HUES48 (cell line): Measurements from ENCODE around the gene STX17.

Experiments used
- H3K27ac ChIP-seq: one replicate; pipeline ENCODE4 v1.7.0; 2013; ENCODE audit warnings: low read depth, low read length, inconsistent platforms
- H3K27me3 ChIP-seq: 2 replicates; pipeline ENCODE4 v1.6.1; 2013; ENCODE audit warnings: mild to moderate bottlenecking, low read length; ENCODE audit not compliant: control insufficient read depth, insufficient read depth
- H3K36me3 ChIP-seq: 2 replicates; pipeline ENCODE4 v1.6.1; 2013; ENCODE audit warnings: low read length; ENCODE audit not compliant: control insufficient read depth, insufficient read depth
- H3K4me1 ChIP-seq: 2 replicates; pipeline ENCODE4 v1.6.1; 2013; ENCODE audit warnings: mild to moderate bottlenecking, low read length; ENCODE audit not compliant: control insufficient read depth, insufficient read depth
- H3K4me3 ChIP-seq: 2 replicates; pipeline ENCODE4 v1.5.1; 2013; ENCODE audit warnings: mild to moderate bottlenecking, low read depth, low read length
- H3K9ac ChIP-seq: 2 replicates; pipeline ENCODE4 v1.6.1; 2013; ENCODE audit warnings: mild to moderate bottlenecking, low read depth, low read length, moderate library complexity
- H3K9me3 ChIP-seq: 2 replicates; pipeline ENCODE4 v1.6.1; 2013; ENCODE audit warnings: low read length; ENCODE audit not compliant: control insufficient read depth, insufficient read depth

STX17 gene

DNA sequence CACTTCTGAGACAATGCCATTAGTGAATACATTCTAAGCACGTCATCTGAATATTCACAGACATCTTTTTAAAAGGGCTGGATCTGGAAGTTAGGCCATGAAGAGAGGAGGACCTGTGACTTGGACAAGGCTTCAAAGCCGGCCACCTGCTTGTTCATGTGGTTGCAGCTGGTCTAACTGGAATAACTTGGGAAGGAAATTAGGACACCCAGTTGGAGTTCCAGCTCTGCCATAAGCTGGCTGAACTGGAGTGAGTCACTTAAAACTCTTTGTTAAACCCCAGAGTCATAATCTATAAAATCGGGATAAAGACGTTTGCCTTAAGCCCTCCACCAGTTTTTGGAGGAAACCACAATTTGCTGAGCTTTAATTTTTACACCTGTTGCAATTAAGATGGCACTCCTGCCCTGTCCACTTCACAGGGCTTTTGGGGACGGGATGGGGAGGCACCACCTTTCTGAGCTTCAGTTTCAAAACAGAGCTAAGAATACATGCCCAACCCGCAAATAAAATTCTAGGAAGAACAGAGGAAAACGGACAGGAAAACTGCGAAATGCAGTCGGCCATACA, 536 bp upstream of the STX17 start:
- Histone ChIP-seq H3K27me3 (0 out of 2 replicates have a peak, but pooled peaks cover 3% of the 10 kb centered on the region), H3K27ac (no peak overlapping the region), H3K9ac (0 out of 2 replicates have a peak overlapping the region, but pooled peaks have one; percentile 15), H3K9me3 (no peaks in the 10 kb centered on the region), H3K36me3 (no peaks in the 10 kb centered on the region), H3K4me3 (peak overlapping the region; percentile 91), H3K4me1 (peaks cover 29% of the 10 kb centered on the region)

DNA sequence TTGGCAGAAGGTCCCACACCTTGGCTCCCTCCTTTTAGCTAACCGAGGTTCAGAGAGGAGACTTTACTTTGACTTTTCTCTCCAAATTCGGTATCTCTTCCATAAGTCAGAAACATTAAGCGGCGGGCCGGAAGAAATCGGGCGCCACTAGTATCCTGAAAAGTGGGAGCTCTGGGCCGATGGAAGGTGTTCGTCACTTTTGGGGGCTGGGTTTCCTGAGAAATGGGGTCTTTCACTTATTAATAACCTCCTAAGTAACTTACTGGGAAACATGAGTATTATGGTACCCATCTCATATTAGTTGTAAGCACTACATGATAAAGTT, 716 bp downstream of the STX17 start:
- Histone ChIP-seq H3K9ac (peak overlapping the region; percentile 81), H3K9me3 (no peaks in the 10 kb centered on the region), H3K4me3 (peak overlapping the region; percentile 91), H3K36me3 (no peaks in the 10 kb centered on the region), H3K27me3 (0 out of 2 replicates have a peak, but pooled peaks cover 3% of the 10 kb centered on the region), H3K27ac (no peak overlapping the region), H3K4me1 (peaks cover 29% of the 10 kb centered on the region)

DNA sequence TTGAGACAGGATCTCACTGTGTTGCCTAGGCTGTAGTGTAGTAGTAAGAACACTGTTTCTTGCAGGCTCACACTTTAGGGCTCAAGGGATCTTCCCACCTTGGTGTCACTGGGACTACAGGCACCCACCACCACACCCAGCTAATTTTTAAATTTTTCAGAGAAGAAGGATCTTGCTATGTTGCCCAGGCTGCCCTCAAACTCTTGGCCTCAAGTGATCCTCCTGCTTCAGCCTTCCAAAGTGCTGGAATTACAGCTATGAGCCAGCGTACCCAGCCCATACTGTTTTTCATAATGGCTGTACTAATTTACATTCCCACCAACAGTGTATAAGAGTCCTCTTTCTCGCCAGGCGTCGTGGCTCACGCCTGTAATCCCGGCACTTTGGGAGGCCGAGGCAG, 5.1 kb downstream of the STX17 start:
- Histone ChIP-seq H3K27ac (no peak overlapping the region), H3K9me3 (no peaks in the 10 kb centered on the region), H3K27me3 (no peaks in the 10 kb centered on the region), H3K36me3 (no peaks in the 10 kb centered on the region), H3K4me3 (no peak overlapping the region), H3K4me1 (peaks cover 24% of the 10 kb centered on the region), H3K9ac (no peak overlapping the region)

DNA sequence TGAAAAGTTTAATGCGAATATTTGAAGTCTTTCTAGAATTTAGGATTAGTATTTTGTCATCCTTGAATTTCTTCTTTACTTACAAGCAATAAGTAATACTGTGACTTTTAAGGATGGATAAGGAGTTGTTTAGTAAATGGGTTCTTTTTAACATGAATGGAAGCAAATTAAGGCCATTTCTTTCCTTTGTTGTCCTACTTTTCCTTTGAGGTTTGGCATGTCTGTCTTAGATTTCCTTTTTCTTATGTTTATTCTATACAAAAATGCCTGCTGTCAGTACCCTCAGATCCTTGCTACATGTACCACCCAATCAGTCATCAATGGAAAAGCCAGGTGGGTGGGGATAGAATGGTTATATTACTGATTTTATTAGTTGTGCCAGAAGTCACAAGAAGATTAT, 10.2 kb downstream of the STX17 start:
- no peak overlapping the region for H3K4me3 ChIP-seq
- peaks cover 6% of the 10 kb centered on the region; the same call in 1 of the 2 replicates for H3K36me3 ChIP-seq
- peaks cover 27% of the 10 kb centered on the region for H3K4me1 ChIP-seq
- no peaks in the 10 kb centered on the region for H3K27me3 ChIP-seq
- H3K9me3 ChIP-seq, result no peaks in the 10 kb centered on the region
- no peak overlapping the region for H3K9ac ChIP-seq
- no peak overlapping the region for H3K27ac ChIP-seq

DNA sequence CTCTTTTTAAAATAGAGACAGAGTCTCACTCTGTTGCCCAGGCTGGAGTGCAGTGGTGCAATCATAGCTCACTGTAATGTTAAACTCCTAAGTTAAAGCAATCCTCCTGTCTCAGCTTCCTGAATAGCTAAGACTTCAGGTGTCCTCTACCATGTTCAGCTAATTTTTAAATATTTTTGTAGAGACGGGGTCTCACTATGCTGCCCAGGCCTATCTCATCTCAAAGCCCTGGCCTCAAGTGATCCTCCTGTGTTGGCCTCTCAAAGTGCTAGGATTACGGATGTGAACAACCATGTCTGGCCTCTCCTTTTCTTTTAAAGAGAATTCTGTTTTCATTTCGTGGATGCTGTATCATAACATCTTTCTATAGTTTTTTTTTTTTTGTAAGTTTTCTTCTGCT, 11.7 kb downstream of the STX17 start:
- H3K9ac ChIP-seq, result no peak overlapping the region
- no peaks in the 10 kb centered on the region for H3K27me3 ChIP-seq
- H3K4me3 ChIP-seq, result no peak overlapping the region
- H3K36me3 ChIP-seq, result peaks cover 13% of the 10 kb centered on the region; the same call in 1 of the 2 replicates
- peaks cover 27% of the 10 kb centered on the region for H3K4me1 ChIP-seq
- no peak overlapping the region for H3K27ac ChIP-seq
- H3K9me3 ChIP-seq, result no peaks in the 10 kb centered on the region

DNA sequence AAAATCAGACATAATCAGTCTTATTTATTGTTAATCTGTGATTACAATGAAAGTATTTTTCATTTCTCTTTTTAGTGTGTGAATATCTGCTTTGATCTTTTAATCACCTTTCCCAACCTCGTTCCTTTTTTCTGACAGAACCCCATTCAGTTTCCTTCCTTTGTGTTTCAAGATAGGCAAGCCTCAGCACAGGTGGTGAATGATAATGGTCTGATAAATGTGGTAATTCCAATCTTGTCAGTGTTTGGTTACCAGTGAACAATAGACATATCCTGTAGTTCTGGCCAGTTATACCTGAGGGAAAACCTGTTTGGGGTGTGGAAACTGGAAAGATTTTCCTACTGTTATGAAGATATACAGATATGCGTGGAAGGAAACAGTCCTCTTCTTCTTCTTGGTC, 13.5 kb downstream of the STX17 start:
- Histone ChIP-seq H3K36me3 (peaks cover 17% of the 10 kb centered on the region), H3K9ac (no peak overlapping the region), H3K4me3 (no peak overlapping the region), H3K9me3 (no peaks in the 10 kb centered on the region), H3K4me1 (peaks cover 27% of the 10 kb centered on the region), H3K27ac (no peak overlapping the region), H3K27me3 (no peaks in the 10 kb centered on the region)

DNA sequence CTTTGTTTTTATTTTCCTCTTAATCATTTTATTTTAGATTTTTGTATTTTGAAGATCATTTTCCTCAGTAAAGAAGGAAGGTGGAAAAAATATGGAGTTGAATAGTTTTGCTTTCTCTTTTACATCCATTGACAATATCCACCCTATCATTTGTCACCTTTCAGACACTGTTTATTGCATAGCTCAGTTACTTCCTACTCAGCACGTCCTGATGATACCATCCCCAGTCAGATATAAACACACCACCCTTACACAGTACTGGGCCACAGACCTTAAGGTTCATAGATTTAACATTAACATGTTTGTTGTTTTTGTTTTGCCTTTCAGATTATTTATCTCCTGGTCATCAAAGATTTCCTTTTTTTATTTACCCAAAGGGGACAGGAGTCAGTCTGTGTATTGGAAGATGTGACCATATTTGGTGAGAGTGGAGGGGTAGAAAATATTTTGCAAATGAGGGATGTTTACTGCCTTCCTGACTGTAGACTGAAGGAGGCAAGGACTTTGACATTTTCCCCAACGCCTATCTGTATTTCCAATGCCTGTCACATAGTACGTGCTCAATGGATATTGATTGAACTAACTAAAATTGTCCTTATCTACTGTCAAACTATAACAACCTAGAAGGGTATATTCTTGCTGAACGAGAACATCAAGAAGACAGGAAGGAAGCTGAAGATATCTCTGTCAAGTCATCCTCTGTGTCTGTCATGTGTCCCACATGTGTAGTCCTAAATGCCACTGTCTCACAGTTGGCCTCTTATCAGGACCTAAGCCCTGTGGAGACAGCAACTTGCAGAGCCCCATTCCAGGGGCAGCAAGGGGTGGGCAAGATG, 15.6 kb downstream of the STX17 start:
- no peaks in the 10 kb centered on the region for H3K27me3 ChIP-seq
- no peak overlapping the region for H3K4me3 ChIP-seq
- H3K9ac ChIP-seq, result no peak overlapping the region
- peaks cover 23% of the 10 kb centered on the region; the same call in 1 of the 2 replicates for H3K4me1 ChIP-seq
- no peaks in the 10 kb centered on the region; the same call in 1 of the 2 replicates for H3K9me3 ChIP-seq
- no peak overlapping the region for H3K27ac ChIP-seq
- peaks cover 20% of the 10 kb centered on the region for H3K36me3 ChIP-seq

DNA sequence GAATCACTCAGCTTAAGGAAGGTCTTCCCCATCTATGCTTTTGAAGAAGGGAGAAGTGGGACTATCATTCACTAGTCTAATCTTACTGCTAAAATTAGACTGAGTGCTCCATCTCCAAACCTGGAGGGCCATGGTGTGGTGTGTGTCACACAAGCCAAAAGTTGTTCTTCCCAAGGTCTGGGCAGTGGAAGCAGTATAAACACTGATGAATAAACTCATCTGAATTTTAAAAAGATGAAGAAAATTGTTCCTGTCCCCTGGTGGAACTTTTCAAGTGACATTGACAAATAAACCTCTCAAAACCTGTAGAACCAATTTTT, 16.2 kb downstream of the STX17 start:
- Histone ChIP-seq H3K9me3 (no peaks in the 10 kb centered on the region; the same call in 1 of the 2 replicates), H3K9ac (no peak overlapping the region), H3K4me1 (peaks cover 23% of the 10 kb centered on the region; the same call in 1 of the 2 replicates), H3K27me3 (no peaks in the 10 kb centered on the region), H3K27ac (no peak overlapping the region), H3K4me3 (no peak overlapping the region), H3K36me3 (peaks cover 20% of the 10 kb centered on the region)

DNA sequence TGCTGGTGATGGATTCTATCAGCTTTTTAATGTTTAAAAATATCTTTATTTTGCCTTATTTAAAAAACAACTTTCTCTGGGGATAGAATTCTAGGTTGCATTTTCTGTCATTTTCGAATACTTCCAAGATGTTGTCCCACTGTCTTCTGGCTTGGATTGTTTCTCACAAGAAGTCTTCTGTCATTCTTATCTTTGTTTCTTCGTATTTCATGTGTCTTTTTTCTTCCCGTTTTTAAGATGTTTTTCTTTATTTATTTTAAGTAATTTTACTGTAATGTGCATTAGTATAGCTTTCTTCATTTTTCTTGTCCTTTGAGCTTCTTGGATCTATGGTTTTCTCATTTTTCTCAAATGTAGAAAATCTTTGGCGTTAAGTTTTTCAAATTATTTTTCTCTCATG, 19.1 kb downstream of the STX17 start:
- Histone ChIP-seq H3K36me3 (peaks cover 14% of the 10 kb centered on the region), H3K27ac (no peak overlapping the region), H3K4me3 (no peak overlapping the region), H3K4me1 (peaks cover 3% of the 10 kb centered on the region; the same call in 1 of the 2 replicates), H3K9me3 (no peaks in the 10 kb centered on the region; the same call in 1 of the 2 replicates), H3K27me3 (no peaks in the 10 kb centered on the region), H3K9ac (no peak overlapping the region)

DNA sequence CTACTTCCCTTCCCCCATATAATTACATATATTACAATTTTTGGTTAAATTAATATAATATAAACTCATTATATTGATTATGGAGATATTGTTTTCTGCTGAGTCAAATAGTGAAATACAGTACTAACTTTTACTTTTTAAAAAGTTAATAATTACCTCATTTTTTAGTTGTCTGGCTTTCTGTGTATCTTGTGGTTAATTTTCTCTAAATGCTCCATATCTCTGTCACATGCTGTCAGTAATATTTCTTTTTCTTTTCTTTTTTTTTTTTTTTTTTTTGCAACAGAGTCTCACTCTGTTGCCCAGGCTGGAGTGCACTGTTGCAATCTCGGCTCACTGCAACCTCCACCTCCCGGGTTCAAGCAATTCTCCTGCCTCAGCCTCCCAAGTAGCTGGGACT, 23.2 kb downstream of the STX17 start:
- no peak overlapping the region for H3K27ac ChIP-seq
- H3K4me1 ChIP-seq, result no peaks in the 10 kb centered on the region
- peaks cover 3% of the 10 kb centered on the region; the same call in 1 of the 2 replicates for H3K36me3 ChIP-seq
- no peak overlapping the region for H3K9ac ChIP-seq
- no peaks in the 10 kb centered on the region for H3K27me3 ChIP-seq
- no peak overlapping the region for H3K4me3 ChIP-seq
- H3K9me3 ChIP-seq, result no peaks in the 10 kb centered on the region; the same call in 1 of the 2 replicates

DNA sequence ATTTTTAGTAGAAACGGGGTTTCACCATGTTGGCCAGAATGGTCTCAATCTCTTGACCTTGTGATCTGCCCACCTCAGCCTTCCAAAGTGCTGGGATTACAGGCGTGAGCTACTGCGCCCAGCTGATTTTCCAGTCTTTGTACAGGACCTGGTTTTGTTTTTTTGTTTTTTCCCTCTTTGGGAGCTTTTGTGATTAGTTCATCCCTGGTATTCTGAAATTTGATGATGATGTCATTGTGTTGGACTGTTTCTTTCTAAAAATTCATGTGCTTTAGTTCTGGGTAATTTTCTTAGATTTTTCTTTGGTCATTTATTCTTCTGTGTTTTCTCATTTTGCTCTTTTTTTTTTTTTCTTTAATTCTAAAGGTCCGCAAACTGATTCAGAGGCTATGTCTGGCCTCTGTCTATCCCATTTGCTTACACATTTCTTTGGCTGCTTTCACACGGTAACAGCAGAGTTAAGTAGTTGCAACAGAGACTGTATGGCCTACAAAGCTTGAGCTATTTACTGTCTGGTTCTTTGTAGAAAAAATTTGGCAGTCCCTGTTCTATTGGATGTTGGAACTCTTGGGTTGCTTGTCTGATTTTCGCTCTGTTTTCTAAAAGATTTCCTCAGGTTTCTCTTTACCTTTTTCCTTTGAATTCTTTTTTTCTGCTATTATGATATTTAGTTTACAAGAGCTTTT, 24.8 kb downstream of the STX17 start:
- H3K27me3 ChIP-seq, result no peaks in the 10 kb centered on the region
- H3K4me3 ChIP-seq, result no peak overlapping the region
- no peaks in the 10 kb centered on the region for H3K9me3 ChIP-seq
- no peak overlapping the region for H3K9ac ChIP-seq
- H3K36me3 ChIP-seq, result no peaks in the 10 kb centered on the region
- H3K4me1 ChIP-seq, result no peaks in the 10 kb centered on the region
- no peak overlapping the region for H3K27ac ChIP-seq
